Tongue (tissue), 2 donors: ENCODE measurements around the gene LPO. TPM values are rescaled to one million over a fixed set of nuclear protein-coding genes. Genes with fewer than 3 reads are reported as not detected.

Experiments used
- DNase-seq: peaks from one replicate; pipeline ENCODE4 v3.0.0-alpha.2; 2015
- total RNA-seq: library from RNA; depleted of rRNA; stranded (reverse); fragments of >200 nt; gene quantifications from one replicate; pipeline ENCODE4 v1.2.3, GENCODE V29; 2014

The LPO gene
- total RNA-seq, 1 donor from 2014 or later = 6.4 TPM

DNA sequence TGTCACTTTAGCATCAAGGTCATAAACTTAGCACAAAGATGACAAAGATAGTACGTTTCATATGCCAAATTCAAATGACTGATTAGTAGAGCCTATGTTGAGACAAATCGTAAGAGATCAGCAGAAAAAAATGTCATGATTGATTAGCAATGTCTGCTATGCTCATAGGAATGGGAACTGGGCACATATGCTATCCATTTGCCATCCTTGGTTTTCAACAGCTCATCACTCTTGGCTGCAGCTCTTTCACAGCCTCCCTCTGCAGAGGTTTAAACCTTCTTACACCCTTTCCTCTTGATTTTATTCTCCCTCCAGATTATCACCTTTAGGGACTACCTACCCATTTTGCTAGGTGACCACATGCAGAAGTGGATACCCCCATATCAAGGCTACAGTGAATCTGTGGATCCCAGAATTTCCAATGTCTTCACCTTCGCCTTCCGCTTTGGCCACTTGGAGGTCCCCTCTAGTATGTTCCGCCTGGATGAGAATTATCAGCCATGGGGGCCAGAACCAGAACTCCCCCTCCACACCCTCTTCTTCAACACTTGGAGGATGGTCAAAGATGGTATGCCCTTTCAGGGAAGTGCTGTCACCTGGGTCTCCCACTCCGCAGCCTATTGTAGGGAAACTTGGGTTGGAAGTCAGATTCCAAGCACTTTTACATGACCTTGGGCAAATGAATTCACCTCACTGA is 26.2 kb downstream of the LPO start:
- DNase-seq = no peak

DNA sequence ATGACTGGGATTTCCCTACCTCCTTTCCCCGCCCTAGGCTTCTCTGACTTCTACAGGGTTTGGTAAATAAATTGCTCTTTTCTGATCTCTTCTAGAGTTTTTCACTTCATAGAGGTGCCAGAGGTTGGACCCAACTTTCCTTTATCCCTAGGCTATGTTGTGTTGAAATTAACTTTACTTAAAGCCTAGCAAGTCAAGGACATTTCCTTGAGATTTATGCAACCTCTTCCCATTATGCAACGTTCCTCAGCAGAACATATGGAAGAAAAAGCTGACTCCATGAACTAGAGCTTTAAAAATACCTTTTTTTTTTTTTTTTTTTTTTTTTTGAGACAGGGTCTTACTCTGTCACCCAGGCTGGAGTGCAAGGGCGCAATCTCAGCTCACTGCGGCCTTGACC is 26.9 kb downstream of the LPO start:
- DNase-seq = no peak

DNA sequence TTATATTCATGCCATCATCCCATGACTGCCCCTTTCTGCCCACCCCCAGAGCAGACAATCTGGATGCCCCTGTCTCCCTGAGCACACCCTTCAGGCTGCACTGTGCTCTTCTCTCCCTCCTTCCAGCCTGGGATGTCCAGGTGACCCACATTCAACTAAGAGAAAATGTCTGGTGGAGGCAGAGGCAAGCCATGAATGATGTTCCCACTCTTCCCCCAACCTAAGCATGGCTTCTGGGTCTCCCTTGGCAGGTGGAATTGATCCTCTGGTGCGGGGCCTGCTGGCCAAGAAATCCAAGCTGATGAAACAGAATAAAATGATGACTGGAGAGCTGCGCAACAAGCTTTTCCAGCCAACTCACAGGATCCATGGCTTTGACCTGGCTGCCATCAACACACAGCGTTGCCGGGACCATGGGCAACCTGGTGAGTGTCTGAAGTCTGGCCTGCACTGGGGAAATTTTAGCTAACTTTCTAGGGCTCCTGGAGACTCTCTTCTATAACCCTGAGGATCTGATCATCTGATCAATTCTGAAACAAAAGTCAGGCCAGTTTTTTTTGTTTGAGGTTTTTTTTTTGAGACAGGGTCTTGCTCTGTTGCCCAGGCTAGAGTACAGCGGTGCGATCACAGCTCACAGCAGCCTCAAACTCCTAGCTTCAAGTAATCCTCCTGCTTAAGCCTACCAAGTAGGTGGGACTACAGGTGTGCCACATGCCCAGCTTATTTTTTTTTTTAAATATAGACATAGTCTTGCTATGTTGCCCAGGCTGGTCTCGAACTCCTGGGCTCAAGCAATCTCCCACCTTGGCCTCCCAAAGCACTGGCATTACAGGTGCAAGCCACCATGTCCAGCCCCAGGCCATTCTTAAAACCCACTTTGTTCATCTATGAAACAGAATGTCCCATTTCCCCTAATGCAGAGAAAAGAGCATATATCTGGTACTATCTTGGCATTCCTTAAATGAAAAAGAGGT is 27.8 kb downstream of the LPO start:
- no peak for DNase-seq

DNA sequence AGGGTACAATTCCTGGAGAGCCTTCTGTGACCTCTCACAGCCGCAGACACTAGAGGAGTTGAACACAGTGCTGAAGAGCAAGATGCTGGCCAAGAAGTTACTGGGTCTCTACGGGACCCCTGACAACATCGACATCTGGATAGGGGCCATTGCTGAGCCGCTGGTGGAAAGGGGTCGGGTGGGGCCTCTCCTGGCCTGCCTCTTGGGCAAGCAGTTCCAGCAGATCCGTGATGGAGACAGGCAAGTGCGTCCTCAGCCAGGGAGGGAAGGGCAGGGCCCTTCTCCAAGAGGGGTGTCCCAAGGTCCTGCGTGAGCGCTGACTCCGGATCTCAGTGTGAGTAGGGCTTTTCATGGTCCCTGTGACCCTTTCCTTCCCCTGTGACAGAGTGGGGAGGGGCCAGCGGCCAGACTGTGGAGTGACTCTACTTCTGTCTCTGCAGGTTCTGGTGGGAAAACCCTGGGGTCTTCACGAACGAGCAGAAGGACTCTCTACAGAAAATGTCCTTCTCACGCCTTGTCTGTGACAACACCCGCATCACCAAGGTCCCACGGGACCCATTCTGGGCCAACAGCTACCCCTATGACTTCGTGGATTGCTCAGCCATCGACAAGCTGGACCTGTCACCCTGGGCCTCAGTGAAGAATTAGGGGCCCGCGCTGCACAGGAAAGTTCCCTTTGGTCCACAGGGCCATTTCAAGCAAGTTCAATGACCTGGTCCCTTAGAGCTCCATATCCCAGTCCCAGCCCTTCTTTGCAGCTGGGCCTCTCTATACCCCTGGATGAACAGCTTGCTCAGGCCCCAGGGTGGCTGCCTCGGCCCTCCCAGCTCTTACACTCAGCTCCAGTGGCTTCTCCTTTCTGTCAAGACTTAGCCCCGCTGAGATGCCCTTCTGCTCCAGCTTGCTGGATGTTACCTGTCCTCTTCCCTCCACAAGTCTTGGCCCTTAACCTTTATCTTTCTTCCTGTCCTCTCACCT is 29.3 kb downstream of the LPO start:
- no peak for DNase-seq

DNA sequence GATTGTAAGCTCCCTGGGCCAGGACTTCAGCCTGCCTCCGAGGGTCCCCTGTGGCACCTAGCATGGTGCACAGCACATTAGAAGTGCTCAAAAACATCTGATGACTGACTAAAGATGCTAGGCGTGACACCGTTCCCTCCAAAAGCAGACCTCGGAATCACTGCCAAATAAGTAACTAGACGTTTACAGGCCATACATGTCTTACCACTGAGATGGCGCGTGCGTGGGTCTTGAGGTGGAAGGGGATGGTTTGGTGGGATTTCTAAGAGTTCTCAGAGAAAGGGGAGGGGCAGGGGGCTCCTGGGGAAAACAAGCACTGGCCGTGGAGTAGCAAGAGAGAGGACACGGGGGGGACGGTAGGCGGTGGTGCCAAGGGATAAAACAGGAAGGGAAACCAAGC is 29.9 kb downstream of the LPO start:
- DNase-seq = no peak

DNA sequence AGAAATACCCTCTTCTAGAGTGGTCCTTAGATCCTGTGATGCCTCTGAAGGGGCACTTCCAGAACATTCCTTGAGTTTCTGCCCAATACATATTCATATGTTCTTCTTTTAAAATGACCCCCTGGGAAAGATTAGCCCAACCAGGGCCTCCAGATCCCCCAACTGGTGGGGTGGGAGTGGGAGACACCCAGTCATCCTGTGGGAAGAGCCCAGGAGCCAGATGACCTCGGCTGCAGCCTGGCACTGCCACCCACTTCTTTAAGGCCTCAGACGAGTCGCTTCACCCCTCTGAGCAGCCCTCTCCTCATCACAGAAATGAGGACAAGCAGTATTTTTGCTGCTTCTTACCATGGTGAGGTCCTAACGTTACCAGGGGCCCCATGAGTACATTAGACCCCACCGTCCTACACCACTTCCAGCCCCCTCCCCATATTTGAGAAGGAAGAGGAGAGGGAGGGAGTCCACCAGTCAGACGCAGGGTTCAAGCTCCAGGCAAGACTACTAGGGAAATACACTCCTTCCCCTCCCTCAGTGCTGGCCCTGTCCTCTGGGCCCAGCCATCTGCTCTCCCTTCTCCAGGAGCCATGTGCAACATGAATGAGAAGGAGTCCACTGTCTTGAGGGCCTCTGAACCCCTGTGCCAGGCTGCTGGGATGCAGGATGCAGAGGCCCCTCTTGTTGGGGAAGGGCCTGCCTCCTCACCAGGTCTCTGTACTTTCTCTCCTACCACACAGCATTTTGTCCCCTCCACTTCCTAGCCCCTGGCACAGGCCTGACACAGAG is 30.6 kb downstream of the LPO start:
- no peak for DNase-seq

DNA sequence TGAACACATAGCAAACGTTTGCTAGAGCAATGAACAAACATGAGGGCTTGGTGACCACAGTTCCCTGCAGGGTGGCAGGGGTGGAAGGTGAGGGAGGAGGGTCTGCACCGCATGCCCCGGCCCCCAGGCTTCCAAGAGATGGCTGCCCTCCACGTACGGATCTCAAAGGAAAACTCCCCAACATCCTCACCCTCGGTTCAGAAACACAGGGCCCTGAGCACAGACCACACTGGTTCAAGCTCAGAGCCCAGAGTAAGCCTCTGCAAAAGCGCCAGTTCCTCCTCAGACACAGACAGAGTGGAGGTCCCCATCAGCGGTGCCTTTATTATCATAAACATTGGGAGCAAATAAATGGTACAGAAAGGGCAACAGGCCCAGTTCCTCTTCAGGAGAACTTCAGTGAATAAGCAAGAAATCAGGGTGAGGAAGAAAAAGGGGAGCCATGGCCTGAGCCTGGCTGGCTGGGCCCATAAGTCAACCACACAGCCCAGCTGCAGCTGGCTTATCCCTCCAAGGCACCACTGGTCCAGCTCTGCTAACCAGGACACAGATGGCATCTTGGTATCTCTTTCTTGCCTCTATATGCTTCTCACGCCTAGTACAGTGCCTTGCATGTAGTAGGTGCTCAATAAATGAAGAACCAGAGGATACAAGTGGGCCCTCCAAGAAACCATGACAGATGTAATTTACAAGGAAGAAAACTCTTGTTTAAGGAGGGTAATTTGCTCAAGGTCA is 31.3 kb downstream of the LPO start:
- no peak for DNase-seq

DNA sequence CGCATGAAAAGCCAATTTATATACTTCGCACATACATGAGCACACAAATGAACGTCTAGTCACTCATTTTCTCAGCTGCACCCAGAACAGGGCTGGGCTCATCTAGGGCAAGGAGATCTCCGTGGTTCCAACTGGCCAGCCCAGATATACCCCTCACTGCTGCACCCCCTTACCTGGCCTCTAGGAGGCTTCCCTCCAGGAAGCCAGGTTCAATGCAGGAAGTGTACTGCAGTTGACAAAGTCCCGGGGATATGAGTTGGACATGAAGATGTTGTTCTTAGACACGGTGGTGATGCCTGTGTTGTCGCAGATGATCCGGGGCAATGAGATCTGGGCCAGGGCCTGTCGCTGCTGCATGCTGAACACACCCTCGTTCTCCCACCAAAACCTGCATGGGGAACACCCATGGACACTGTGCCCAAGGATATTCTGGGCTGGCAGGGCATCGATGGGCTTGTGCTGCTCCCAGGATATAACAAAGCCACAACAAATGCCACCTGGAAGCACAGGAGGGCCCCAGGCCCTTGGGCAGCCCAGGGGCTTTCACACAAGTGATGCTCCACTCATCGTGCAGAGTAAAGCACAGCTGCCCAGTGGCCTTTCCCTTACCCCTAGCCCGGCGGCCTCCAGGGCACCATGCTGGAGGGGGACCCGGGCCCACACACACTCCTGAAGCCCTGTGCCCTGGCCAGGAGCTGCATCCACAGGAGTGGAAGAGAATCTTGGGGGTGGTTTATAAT is 32.3 kb downstream of the LPO start:
- DNase-seq = no peak

DNA sequence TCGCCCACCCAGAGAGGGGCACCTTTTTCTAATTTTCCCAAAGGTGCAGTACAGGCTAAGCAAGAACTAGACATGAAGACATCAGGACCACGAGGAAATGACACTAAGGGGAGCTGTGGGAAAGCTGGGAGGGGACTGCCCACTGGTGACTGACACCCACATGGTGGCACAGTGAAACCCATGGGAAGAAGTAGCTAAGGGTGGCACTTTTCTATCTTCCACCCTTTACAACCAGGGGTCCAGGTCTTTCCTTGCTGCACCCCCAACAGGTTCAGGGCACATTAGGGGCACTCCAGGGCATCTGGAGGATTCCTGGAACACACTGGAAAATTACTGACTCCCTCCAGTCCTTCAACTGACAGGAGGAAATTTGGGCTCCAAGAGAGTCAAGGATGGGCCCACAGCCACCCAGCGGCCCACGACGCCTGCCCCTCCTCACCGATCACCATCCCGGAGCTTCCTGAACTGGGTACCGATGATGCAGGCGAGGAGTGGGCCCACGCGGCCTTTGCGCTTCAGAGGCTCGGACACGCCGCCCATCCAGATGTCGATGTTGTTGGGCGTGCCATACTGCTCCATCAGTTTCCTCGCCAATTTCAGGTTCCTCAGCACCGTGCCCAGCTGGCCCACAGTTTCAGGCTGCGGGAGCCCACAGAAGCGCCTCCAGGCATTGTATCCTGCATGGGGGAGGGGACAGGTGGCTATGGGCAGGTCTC is 33.0 kb downstream of the LPO start:
- no peak for DNase-seq

DNA sequence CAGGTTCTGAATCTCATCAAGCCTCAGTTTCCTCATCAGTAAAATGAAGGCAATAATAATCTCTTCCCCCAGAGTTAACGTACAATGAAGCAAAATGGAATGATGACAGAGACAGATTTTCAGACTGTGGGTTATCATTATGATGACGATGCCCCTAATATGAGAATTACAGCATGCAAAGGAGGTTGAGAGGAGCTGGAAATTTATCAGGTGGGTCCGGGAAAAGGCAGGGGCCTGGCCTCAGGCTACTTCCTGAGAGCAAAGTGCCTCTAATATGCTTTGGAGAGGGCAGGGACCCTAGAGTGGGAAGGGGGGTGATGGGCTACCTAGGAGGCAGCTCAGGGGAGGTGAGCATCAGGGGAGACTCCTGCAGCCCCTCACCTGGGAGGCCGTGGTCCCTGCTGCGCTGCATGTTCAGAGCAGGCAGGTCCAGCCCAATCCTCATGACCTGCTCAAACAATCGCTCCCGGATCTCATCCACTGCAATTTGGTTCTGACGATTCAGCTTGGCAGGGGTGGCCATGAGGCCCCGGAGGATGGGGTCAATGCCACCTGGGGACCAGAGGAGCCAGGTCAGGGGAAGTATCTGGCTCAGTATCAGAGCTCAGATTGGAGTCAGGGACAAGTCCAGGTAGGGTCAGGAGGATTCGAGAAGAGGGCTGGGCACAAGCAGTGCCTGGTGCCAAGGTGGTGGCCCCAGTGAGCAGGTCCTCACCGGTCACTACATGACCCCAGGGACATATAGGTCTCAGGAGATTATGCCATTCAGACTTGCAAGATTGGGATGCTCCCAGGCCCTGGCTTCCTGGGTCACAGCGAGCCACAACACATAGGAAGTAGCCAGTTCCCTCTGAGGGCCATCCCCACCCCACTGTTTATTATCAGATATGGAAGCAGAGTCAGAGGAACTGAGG is 34.2 kb downstream of the LPO start:
- no peak for DNase-seq

DNA sequence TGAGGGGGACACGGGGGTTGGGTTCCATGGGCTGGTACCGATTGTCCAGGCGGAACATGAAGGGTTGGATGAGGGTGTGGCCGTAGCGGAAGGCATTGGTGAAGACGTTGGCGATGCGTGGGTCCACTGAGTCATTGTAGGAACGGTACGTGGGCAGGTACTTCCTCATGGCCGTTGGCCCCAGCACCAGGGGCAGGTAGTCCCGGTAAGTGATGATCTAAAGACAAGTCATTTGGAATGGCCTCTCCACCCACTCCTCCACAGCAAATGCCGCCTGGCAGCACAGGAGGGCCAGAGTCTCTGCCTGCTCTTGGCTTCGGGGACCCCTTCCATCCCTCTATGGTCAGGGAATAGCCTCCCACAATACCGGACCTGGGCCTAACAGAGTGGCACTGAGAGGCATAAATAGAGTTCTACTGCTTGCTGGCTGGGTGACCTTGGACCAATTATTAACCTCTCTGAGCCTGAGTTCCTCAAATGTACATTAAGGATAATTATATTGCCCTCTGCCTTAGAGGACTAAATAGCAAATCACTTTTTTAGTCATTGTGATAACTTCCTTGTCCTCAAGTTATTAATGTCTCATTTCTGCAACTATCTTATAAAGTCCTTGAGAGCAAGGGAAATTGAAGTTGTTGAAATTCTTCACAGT is 35.2 kb downstream of the LPO start:
- no peak for DNase-seq

DNA sequence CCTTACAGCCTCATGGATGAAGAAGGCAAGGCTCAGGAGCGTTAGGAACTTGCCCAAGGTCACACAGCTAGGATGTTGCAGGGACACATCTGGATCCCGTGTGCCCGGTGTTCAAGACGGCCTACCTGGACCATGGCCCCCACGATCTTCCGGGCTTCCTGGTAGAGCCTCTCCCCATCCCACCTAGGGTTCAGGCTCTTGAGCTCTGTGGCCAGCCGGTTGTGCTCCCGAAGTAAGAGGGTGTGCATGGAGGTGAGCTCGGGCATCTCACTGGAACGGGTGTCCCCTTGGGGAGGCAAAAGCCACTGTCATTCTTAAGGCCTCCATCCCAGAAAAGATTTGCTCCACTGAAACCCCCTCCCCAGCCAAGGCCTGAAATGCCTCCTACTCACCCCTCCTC is 37.0 kb downstream of the LPO start:
- no peak for DNase-seq

DNA sequence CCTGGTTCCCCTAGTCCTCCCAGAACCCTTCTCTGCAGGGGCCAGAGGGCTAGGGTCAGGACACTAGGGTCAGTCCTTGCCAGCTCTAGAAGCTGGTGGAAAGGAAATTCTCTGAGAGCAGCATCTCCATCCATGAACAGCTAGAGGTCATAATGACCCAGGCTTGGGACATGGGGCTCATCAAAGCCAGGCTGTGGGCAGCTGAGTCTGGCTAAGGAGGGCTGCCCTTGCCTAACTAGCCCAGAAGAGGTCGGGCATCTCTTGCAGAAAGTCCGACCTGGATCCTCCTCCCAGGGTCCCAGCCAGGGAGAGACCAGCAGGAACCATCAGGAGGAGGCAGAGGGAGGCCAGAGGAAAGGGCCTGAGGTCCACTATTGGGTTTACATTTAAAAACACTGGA is 38.0 kb downstream of the LPO start:
- DNase-seq = no peak

DNA sequence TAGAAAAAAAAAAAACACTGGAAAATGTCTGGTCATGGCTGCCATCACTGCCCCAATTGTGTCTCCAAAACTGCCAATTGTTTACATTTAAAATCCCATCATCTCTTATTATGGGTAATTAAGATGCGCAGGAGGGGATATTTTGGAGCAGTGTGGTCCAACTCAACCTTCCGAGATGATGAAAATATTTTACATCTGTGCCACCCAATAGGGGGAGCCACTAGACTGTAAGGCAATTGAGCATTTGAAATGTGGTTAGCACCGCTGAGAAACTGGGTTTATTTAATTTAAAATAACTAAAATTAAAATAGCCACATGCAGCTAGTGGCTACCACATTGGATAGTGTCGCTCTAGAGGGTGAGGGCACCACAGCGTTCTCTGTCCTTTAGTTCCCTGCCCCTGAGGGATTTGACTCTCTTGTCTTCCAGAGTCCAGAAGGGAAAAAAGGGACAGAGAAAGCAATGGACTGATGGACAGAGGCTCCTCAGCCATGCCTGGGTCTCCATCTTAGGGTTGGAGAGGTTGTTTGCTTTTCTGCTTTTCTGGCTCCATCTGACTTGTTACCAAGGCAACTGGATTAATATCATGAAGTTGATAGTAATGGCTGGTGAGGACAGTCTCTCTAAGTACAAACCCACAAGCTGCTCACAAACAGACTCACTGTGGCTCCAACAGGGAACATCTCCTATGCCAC is 38.9 kb downstream of the LPO start:
- no peak for DNase-seq

DNA sequence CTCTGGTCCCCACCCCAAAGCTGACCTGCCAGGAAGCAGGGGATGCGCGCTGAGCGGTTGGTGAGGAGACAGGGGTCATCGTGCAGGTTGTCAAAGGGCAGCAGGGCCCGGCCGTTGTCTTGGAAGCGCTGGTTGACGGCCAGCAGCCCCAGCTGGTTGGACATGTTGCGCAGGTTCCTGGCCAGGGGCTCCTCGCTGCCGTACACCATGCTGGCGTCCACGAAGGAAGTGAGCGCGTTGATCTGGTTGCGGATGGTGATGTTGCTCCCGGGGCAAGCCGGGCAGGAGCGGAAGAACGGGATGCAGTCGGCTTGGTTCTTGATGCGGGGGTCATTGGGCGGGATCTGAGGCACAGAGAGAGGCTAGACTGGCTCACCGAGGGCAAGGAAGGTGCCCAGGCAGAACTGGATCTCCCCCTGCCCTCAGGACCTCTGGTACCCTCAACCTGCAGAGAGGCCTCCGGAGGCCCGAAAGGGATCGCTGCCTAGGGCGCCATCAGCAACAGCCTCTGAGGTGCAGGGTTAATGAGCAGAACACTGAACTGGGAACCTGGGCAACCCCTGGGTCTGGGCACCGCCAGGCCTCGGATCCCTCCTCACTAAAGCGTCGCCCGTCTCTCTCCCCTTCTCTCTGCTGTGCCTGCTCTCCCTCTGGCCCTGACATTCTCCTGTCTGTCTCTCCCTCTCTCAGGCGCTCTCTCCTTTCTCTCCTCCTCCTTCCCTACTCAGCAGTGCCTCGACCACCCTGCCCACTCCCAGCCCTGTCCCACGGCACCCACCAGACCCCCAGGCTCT is 39.6 kb downstream of the LPO start:
- no peak for DNase-seq

DNA sequence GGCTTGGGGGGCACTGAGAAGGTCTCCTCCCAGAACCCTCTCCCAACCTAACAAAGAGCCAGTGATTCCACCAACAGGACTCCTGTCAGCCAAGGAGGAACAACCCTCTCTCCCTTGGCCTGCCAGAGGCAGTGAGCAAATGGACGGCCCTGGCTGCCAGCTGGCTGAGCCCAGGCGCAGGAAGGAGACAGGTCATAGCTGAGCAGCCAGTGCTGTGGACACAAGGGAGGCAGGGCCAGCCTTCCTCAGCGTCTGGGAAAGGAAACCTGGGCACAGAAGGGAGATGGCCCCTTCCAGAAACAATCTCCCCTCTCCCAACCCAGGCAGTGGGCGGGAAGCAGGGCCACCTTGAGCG is 40.3 kb downstream of the LPO start:
- no peak for DNase-seq
